Loucy (cell line): ENCODE measurements around the gene RCHY1.
"Not testable (repeated sequence)": the region's sequence is repeated elsewhere in the genome, so short reads cannot be mapped to it uniquely, and the experiment has no call there.

Source experiments
- H2AFZ ChIP-seq: fragments of 200-600 bp; sonication (generic); 2 replicates; pipeline ENCODE4 v1.6.0; 2016; ENCODE audit warnings: antibody characterized with exemption, mild to moderate bottlenecking, low read length, moderate library complexity
- H3F3A ChIP-seq: fragments of 200-600 bp; 2 replicates; pipeline ENCODE4 v1.6.0; 2016; ENCODE audit warnings: antibody characterized with exemption, low read depth, mild to moderate bottlenecking
- H3K27me3 ChIP-seq: fragments of 200-600 bp; sonication (generic); 2 replicates; pipeline ENCODE4 v1.6.1; 2014; ENCODE audit warnings: low read length, mild to moderate bottlenecking; ENCODE audit not compliant: insufficient read depth, poor library complexity, severe bottlenecking
- H3K36me3 ChIP-seq: fragments of 200-600 bp; sonication (generic); 2 replicates; pipeline ENCODE4 v1.6.1; 2016; ENCODE audit warnings: low read length; ENCODE audit not compliant: insufficient read depth
- H3K4me1 ChIP-seq: fragments of 200-600 bp; sonication (generic); 2 replicates; pipeline ENCODE4 v1.5.1; 2014; ENCODE audit warnings: low read length, mild to moderate bottlenecking; ENCODE audit not compliant: insufficient read depth, poor library complexity, severe bottlenecking
- H3K4me2 ChIP-seq: fragments of 200-600 bp; sonication (generic); 2 replicates; pipeline ENCODE4 v1.6.0; 2014; ENCODE audit warnings: antibody characterized with exemption, low read length, low read depth, mild to moderate bottlenecking; ENCODE audit not compliant: poor library complexity, severe bottlenecking
- H3K4me3 ChIP-seq: fragments of 200-600 bp; sonication (generic); 2 replicates; pipeline ENCODE4 v1.5.1; 2014; ENCODE audit warnings: low read length, mild to moderate bottlenecking, mixed read lengths; ENCODE audit not compliant: poor library complexity, severe bottlenecking
- H3K79me2 ChIP-seq: fragments of 200-600 bp; sonication (generic); 2 replicates; pipeline ENCODE4 v1.6.1; 2014; ENCODE audit warnings: low read length; ENCODE audit not compliant: insufficient read depth
- H3K9ac ChIP-seq: fragments of 200-600 bp; sonication (generic); 2 replicates; pipeline ENCODE4 v1.6.0; 2014; ENCODE audit warnings: mild to moderate bottlenecking, low read depth, low read length, moderate library complexity; ENCODE audit not compliant: poor library complexity, severe bottlenecking
- H3K9me2 ChIP-seq: fragments of 200-600 bp; sonication (generic); replicated peaks from 2 replicates; pipeline ENCODE4 v1.6.1; 2016; ENCODE audit warnings: low read depth, low read length, mixed read lengths
- H3K9me3 ChIP-seq: fragments of 200-600 bp; sonication (generic); 2 replicates; pipeline ENCODE4 v1.6.1; 2014; ENCODE audit warnings: mild to moderate bottlenecking, antibody characterized with exemption, low read length, low read depth; ENCODE audit not compliant: insufficient read depth
- H4K20me1 ChIP-seq: fragments of 200-600 bp; sonication (generic); 2 replicates; pipeline ENCODE4 v1.6.0; 2014; ENCODE audit warnings: antibody characterized with exemption, low read length, mild to moderate bottlenecking; ENCODE audit not compliant: insufficient read depth, poor library complexity, severe bottlenecking
- CTCF ChIP-seq: fragments of 200-600 bp; sonication (generic); conservative IDR thresholded peaks from 2 replicates; pipeline ENCODE4 v1.5.1; 2014; ENCODE audit warnings: mild to moderate bottlenecking, antibody characterized with exemption, low read length
- EZH2phosphoT487 ChIP-seq: fragments of 200-600 bp; IDR thresholded peaks from 2 replicates; pipeline ENCODE4 v1.6.1; 2018; ENCODE audit warnings: antibody characterized with exemption, mild to moderate bottlenecking, moderate library complexity, borderline replicate concordance

The RCHY1 gene

GRCh38 chr4:75547647-75548387 lies 33.6 kb upstream of the RCHY1 start:
- H3K4me1 ChIP-seq = no peaks in the 10 kb centered on the region
- H3K79me2 ChIP-seq = no peaks in the 10 kb centered on the region
- H3K9me3 ChIP-seq = no peaks in the 10 kb centered on the region
- no peak overlapping the region for H2AFZ ChIP-seq
- H3K9ac ChIP-seq = no peak overlapping the region
- H3K4me2 ChIP-seq = no peak overlapping the region
- no peaks in the 10 kb centered on the region for H3K36me3 ChIP-seq
- H3K9me2 ChIP-seq = no peaks in the 10 kb centered on the region
- no peaks in the 10 kb centered on the region for H3F3A ChIP-seq
- TF ChIP-seq EZH2phosphoT487 = no peak
- TF ChIP-seq CTCF = no peak
- no peaks in the 10 kb centered on the region for H4K20me1 ChIP-seq
- no peaks in the 10 kb centered on the region for H3K27me3 ChIP-seq
- no peak overlapping the region for H3K4me3 ChIP-seq

- Histone ChIP-seq H3K4me2 (no peak overlapping the region), H3K9me2 (no peaks in the 10 kb centered on the region), H3K27me3 (no peaks in the 10 kb centered on the region), H2AFZ (no peak overlapping the region), H3K79me2 (no peaks in the 10 kb centered on the region), H3K9me3 (no peaks in the 10 kb centered on the region), H3K4me3 (no peak overlapping the region), H3K9ac (no peak overlapping the region), H3F3A (no peaks in the 10 kb centered on the region), H3K36me3 (no peaks in the 10 kb centered on the region), H3K4me1 (no peaks in the 10 kb centered on the region), H4K20me1 (no peaks in the 10 kb centered on the region)
- no peak for TF ChIP-seq EZH2phosphoT487
- TF ChIP-seq CTCF = no peak
Observed at GRCh38 chr4:75545526-75545925, 31.3 kb upstream of the RCHY1 start.

DNA sequence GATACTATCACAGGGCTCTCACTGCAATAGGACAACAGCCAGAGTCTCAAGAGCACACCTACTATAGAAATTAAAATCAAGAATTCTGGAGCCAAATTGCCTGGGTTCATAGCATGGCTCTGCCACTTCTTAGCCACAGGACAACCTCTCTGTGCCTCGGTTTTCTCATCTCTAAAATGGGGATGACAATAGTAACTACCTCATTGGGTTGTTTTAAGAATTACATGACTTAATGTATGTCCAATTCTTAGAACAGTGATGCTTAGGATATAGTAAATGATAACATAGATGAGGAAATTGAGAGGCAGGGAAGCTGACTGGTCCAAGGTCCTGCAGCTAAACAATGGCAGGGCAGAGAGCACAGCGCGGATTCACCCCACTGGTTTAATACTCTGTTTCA lies 30.7 kb upstream of the RCHY1 start:
- H3F3A ChIP-seq = no peaks in the 10 kb centered on the region
- TF ChIP-seq EZH2phosphoT487 (no peak), CTCF (no peak)
- no peaks in the 10 kb centered on the region for H4K20me1 ChIP-seq
- H3K36me3 ChIP-seq = no peaks in the 10 kb centered on the region
- no peak overlapping the region for H3K4me3 ChIP-seq
- no peaks in the 10 kb centered on the region for H3K27me3 ChIP-seq
- H3K79me2 ChIP-seq = no peaks in the 10 kb centered on the region
- no peaks in the 10 kb centered on the region for H3K9me3 ChIP-seq
- H3K4me1 ChIP-seq = no peaks in the 10 kb centered on the region
- no peak overlapping the region for H3K4me2 ChIP-seq
- H2AFZ ChIP-seq = no peak overlapping the region
- H3K9me2 ChIP-seq = no peaks in the 10 kb centered on the region
- H3K9ac ChIP-seq = no peak overlapping the region

DNA sequence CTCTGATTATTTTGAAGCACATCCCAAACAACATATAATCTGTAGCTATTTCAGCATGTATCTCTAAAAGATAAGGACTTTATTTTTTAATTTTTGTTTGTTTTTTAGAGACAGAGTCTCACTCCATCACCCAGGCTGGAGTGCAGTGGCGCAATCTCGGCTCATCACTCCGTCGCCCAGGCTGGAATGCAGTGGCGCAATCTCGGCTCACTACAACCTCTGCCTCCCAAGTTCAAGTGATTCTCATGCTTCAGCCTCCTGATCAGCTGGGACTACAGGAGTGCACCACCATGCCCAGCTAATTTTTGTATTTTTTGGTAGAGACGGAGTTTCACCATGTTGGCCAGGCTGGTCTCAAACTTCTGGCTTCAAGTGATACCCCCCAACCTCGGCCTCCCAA lies 30.0 kb upstream of the RCHY1 start:
- H4K20me1 ChIP-seq, H3K9me3 ChIP-seq: not testable (repeated sequence)

More for the DNA sequence above, 30.0 kb upstream of the RCHY1 start:
- not testable (repeated sequence) for H3K4me3 ChIP-seq, H3K79me2 ChIP-seq, H3K4me2 ChIP-seq, H3K9ac ChIP-seq, H3F3A ChIP-seq, H3K9me2 ChIP-seq, H3K4me1 ChIP-seq, H3K36me3 ChIP-seq, H2AFZ ChIP-seq, H3K27me3 ChIP-seq
